ENCODE measurements around the gene THRAP3.
"Not testable (repeated sequence)": the region's sequence is repeated elsewhere in the genome, so short reads cannot be mapped to it uniquely, and the experiment has no call there.

THRAP3 gene

GRCh38 chr1:36252482-36252824, 28.2 kb downstream of the THRAP3 start:
- H3K27me3 ChIP-seq (ENCODE audit: control insufficient read depth in 1 of 2, insufficient read depth in 2 of 2, low read length in 2 of 2); H3K4me3 ChIP-seq (ENCODE audit: low read length in 2 of 2); H3K9me3 ChIP-seq (ENCODE audit: control insufficient read depth in 2 of 2, low read length in 2 of 2); H3K27ac ChIP-seq (ENCODE audit: low read length); H3K36me3 ChIP-seq (ENCODE audit: control insufficient read depth in 2 of 2, insufficient read depth in 2 of 2, low read length in 2 of 2); H3K9ac ChIP-seq (ENCODE audit: low read length in 2 of 2): not testable (repeated sequence)
- peaks cover 20% of the 10 kb centered on the region for H3K4me1 ChIP-seq (ENCODE audit: control insufficient read depth, insufficient read depth, low read length)

DNA sequence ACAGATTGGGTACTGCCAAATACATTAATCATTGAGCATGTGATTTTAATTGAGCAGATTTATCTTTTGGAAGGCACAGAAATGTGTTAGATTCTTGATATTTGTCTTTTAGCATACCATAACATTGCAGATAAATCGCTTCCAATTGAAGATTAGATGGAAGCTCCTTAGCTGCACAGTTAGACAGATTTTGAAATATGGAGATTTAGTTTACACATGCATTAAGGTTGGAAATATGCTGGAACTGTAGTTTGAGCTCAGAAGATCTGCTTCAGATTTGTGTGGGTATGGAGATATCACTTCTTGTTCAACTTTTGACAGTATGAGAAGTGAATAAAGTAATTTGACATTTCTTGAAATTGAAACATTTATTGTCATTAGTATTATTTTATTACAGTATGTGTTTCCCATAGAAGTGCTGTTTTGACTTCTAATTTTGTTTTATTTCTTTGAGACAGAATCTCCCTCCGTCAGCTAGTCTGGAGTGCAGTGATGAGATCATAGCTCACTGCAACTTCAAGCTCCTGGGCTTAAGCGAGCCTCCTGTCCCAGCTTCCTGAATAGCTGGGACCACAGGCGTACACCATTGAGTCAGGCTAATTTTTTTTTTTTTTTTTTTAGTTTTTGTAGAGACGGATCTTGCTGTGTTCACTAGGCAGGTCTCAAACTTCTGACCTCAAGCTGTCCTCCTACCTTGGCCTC, 29.1 kb downstream of the THRAP3 start:
- Histone ChIP-seq H3K4me1 (ENCODE audit: control insufficient read depth, insufficient read depth, low read length) (peaks cover 19% of the 10 kb centered on the region), H3K4me3 (ENCODE audit: low read length in 2 of 2) (no peak overlapping the region), H3K27ac (ENCODE audit: low read length) (no peak overlapping the region), H3K36me3 (ENCODE audit: control insufficient read depth in 2 of 2, insufficient read depth in 2 of 2, low read length in 2 of 2) (no peaks in the 10 kb centered on the region), H3K27me3 (ENCODE audit: control insufficient read depth in 1 of 2, insufficient read depth in 2 of 2, low read length in 2 of 2) (no peaks in the 10 kb centered on the region), H3K9ac (ENCODE audit: low read length in 2 of 2) (no peak overlapping the region), H3K9me3 (ENCODE audit: control insufficient read depth in 2 of 2, low read length in 2 of 2) (no peaks in the 10 kb centered on the region)

DNA sequence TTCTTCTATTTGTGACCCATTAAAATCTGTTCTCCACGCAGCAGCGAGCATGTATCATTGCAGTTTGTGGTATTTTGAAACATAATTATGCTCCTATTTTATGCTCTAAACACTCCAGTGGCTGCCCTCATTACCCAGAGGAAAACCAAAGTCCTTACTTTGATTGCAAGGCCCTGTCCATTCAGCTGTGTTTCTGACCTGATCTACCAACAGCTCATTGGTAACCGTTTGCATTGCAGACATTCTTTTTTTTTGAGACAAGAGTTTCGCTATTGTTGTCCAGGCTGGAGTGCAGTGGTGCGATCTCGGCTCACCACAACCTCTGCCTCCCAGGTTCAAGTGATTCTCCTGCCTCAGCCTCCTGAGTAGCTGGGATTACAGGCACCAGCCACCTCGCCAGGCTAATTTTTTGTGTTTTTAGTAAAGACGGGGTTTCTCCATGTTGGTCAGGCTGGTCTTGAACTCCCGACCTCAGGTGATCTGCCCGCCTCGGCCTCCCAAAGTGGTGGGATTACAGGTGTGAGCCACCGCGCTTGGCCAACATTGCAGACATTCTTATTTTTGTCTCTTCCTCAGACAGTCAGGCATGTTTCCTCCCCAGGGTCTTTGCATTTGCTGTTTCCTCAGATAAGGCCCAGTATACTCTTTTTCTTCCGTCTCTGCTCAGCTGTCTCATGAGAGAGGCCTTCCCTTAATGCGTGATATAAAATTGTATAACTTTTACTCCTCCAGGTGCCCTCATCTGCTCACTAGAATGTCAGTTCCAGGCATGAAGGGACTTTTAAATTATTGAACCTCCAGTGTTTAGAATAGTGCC, 32.5 kb downstream of the THRAP3 start:
- Histone ChIP-seq H3K27ac (ENCODE audit: low read length) (no peak overlapping the region), H3K9me3 (ENCODE audit: control insufficient read depth in 2 of 2, low read length in 2 of 2) (no peaks in the 10 kb centered on the region), H3K36me3 (ENCODE audit: control insufficient read depth in 2 of 2, insufficient read depth in 2 of 2, low read length in 2 of 2) (peaks cover 0 to 9% of the 10 kb centered on the region in 2 donors), H3K4me1 (ENCODE audit: control insufficient read depth, insufficient read depth, low read length) (peaks cover 12% of the 10 kb centered on the region), H3K4me3 (ENCODE audit: low read length in 2 of 2) (no peak overlapping the region), H3K9ac (ENCODE audit: low read length in 2 of 2) (no peak overlapping the region), H3K27me3 (ENCODE audit: control insufficient read depth in 1 of 2, insufficient read depth in 2 of 2, low read length in 2 of 2) (no peaks in the 10 kb centered on the region)

DNA sequence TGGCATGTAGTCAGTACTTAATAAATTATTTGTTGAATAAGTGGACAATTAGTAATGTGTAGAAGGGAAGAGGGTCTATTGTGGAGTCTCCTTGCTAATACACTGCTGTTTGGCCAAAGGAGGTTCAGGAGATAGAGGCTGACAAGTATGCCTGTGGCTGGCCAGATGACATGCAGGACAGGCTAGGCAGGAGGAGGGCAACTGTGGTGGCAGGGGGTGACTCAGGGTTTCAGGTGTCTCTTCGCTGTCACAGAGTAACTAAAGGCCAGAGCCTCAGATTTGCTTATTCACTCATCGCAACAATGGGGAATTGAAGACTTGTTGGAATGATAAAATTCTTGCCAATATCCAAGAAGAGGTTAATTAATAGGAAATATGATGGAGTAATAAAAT, 33.1 kb downstream of the THRAP3 start:
- Histone ChIP-seq H3K36me3 (ENCODE audit: control insufficient read depth in 2 of 2, insufficient read depth in 2 of 2, low read length in 2 of 2) (peaks cover 0 to 9% of the 10 kb centered on the region in 2 donors), H3K4me3 (ENCODE audit: low read length in 2 of 2) (no peak overlapping the region), H3K27me3 (ENCODE audit: control insufficient read depth in 1 of 2, insufficient read depth in 2 of 2, low read length in 2 of 2) (no peaks in the 10 kb centered on the region), H3K27ac (ENCODE audit: low read length) (no peak overlapping the region), H3K4me1 (ENCODE audit: control insufficient read depth, insufficient read depth, low read length) (peaks cover 8% of the 10 kb centered on the region), H3K9ac (ENCODE audit: low read length in 2 of 2) (no peak overlapping the region), H3K9me3 (ENCODE audit: control insufficient read depth in 2 of 2, low read length in 2 of 2) (no peaks in the 10 kb centered on the region)

DNA sequence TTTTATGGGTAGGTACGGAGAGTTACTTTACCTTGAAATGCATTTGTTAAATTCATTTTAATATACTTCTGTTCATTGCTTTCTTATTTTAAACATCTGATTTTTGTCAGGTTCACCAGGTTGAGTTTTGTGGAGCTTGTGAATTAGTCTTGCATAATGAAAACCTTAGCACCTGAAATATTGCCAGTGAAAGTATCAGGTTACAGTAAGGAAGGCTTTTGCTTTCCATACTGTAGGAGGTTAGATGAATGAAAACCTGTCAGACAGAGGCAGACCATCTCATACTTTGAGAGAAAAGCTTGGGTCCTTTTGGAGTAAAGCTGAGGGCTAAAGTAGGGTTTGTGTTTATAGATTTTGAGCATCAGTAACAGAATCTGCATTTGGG, 34.7 kb downstream of the THRAP3 start:
- peaks cover 0 to 9% of the 10 kb centered on the region in 2 donors for H3K36me3 ChIP-seq (ENCODE audit: control insufficient read depth in 2 of 2, insufficient read depth in 2 of 2, low read length in 2 of 2)
- H3K27me3 ChIP-seq (ENCODE audit: control insufficient read depth in 1 of 2, insufficient read depth in 2 of 2, low read length in 2 of 2) = no peaks in the 10 kb centered on the region
- no peak overlapping the region for H3K9ac ChIP-seq (ENCODE audit: low read length in 2 of 2)
- H3K4me3 ChIP-seq (ENCODE audit: low read length in 2 of 2) = no peak overlapping the region
- no peaks in the 10 kb centered on the region for H3K9me3 ChIP-seq (ENCODE audit: control insufficient read depth in 2 of 2, low read length in 2 of 2)
- H3K4me1 ChIP-seq (ENCODE audit: control insufficient read depth, insufficient read depth, low read length) = peaks cover 5% of the 10 kb centered on the region
- no peak overlapping the region for H3K27ac ChIP-seq (ENCODE audit: low read length)

- H3K4me3 ChIP-seq (ENCODE audit: low read length in 2 of 2) = no peak overlapping the region
- no peak overlapping the region for H3K27ac ChIP-seq (ENCODE audit: low read length)
- H3K9ac ChIP-seq (ENCODE audit: low read length in 2 of 2) = no peak overlapping the region
- H3K36me3 ChIP-seq (ENCODE audit: control insufficient read depth in 2 of 2, insufficient read depth in 2 of 2, low read length in 2 of 2) = peaks cover 0 to 11% of the 10 kb centered on the region in 2 donors
- no peaks in the 10 kb centered on the region for H3K9me3 ChIP-seq (ENCODE audit: control insufficient read depth in 2 of 2, low read length in 2 of 2)
- H3K4me1 ChIP-seq (ENCODE audit: control insufficient read depth, insufficient read depth, low read length) = no peaks in the 10 kb centered on the region
- no peaks in the 10 kb centered on the region for H3K27me3 ChIP-seq (ENCODE audit: control insufficient read depth in 1 of 2, insufficient read depth in 2 of 2, low read length in 2 of 2)
Observed at GRCh38 chr1:36268981-36269380, 44.7 kb downstream of the THRAP3 start.

DNA sequence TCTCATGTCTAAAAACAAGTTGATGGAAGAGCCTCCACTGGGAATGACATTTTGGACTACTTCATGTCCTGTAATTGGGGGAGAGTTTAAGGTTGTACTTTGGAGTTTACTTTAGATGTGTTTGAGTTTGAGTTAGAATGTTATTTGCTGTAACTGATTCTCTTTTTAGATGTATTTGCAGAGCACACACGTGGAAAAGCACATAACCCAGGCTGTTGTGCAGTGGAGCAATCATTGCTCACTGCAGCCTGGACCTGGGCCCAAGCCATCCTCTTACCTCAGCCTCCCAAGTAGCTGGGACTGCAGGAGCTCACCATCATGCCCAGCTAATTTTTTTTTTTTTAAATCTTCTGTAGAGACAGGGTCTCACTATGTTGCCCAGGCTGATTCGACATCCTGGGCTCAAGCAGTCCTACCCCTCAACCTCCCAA, 45.2 kb downstream of the THRAP3 start:
- Histone ChIP-seq H3K4me3 (ENCODE audit: low read length in 2 of 2) (no peak overlapping the region), H3K4me1 (ENCODE audit: control insufficient read depth, insufficient read depth, low read length) (no peaks in the 10 kb centered on the region), H3K9me3 (ENCODE audit: control insufficient read depth in 2 of 2, low read length in 2 of 2) (no peaks in the 10 kb centered on the region), H3K27ac (ENCODE audit: low read length) (no peak overlapping the region), H3K36me3 (ENCODE audit: control insufficient read depth in 2 of 2, insufficient read depth in 2 of 2, low read length in 2 of 2) (peaks cover 0 to 11% of the 10 kb centered on the region in 2 donors), H3K9ac (ENCODE audit: low read length in 2 of 2) (no peak overlapping the region), H3K27me3 (ENCODE audit: control insufficient read depth in 1 of 2, insufficient read depth in 2 of 2, low read length in 2 of 2) (no peaks in the 10 kb centered on the region)

- Histone ChIP-seq H3K4me3 (ENCODE audit: low read length in 2 of 2) (no peak overlapping the region), H3K9ac (ENCODE audit: low read length in 2 of 2) (no peak overlapping the region), H3K4me1 (ENCODE audit: control insufficient read depth, insufficient read depth, low read length) (no peaks in the 10 kb centered on the region), H3K27ac (ENCODE audit: low read length) (no peak overlapping the region), H3K36me3 (ENCODE audit: control insufficient read depth in 2 of 2, insufficient read depth in 2 of 2, low read length in 2 of 2) (peaks cover 0 to 9% of the 10 kb centered on the region in 2 donors), H3K27me3 (ENCODE audit: control insufficient read depth in 1 of 2, insufficient read depth in 2 of 2, low read length in 2 of 2) (no peaks in the 10 kb centered on the region), H3K9me3 (ENCODE audit: control insufficient read depth in 2 of 2, low read length in 2 of 2) (no peaks in the 10 kb centered on the region)
Observed at GRCh38 chr1:36273024-36273423, 48.8 kb downstream of the THRAP3 start.

DNA sequence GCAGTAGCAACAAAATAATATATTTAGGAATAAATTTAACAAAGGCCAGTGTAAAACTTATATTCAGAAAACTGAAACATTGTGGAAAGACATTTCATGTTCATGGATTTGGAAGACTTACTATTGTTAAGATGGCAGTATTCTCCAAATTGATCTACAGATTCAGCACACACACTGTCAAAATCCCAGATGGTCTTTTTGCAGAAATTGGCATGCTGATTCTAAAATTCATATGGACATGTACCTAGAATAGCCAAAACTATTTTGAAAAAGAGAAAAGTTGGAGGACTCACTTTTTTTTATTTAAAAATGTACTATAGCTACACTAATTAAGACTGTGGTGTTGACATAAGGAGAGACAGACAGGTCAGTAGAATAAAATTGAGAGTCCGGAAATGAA, 50.0 kb downstream of the THRAP3 start:
- H3K9ac ChIP-seq (ENCODE audit: low read length in 2 of 2) = no peak overlapping the region

DNA sequence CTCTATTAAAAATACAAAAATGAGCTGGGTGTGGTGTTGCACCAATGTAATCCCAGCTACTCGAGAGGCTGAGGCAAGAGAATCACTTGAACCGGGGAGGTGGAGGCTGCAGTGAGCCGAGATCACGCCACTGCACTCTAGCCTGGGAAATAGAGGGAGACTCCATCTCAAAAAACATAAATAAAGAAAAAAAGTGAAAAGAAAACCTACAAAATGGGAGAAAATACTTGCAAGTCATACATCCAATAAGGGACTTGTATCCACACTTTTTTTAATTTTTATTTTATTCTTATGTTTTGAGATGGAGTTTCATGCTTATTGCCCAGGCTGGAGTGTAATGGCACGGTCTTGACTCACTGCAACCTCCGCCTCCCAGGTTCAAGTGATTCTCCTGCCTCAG, 52.4 kb downstream of the THRAP3 start:
- Histone ChIP-seq H3K9me3 (ENCODE audit: control insufficient read depth in 2 of 2, low read length in 2 of 2) (no peaks in the 10 kb centered on the region), H3K36me3 (ENCODE audit: control insufficient read depth in 2 of 2, insufficient read depth in 2 of 2, low read length in 2 of 2) (peaks cover 0 to 2% of the 10 kb centered on the region in 2 donors), H3K27ac (ENCODE audit: low read length) (no peak overlapping the region), H3K4me3 (ENCODE audit: low read length in 2 of 2) (no peak overlapping the region), H3K4me1 (ENCODE audit: control insufficient read depth, insufficient read depth, low read length) (no peaks in the 10 kb centered on the region), H3K9ac (ENCODE audit: low read length in 2 of 2) (no peak overlapping the region), H3K27me3 (ENCODE audit: control insufficient read depth in 1 of 2, insufficient read depth in 2 of 2, low read length in 2 of 2) (no peaks in the 10 kb centered on the region)

More for the DNA sequence above, 50.0 kb downstream of the THRAP3 start:
- Histone ChIP-seq H3K9me3 (ENCODE audit: control insufficient read depth in 2 of 2, low read length in 2 of 2) (no peaks in the 10 kb centered on the region), H3K36me3 (ENCODE audit: control insufficient read depth in 2 of 2, insufficient read depth in 2 of 2, low read length in 2 of 2) (peaks cover 0 to 7% of the 10 kb centered on the region in 2 donors), H3K27me3 (ENCODE audit: control insufficient read depth in 1 of 2, insufficient read depth in 2 of 2, low read length in 2 of 2) (no peaks in the 10 kb centered on the region), H3K4me3 (ENCODE audit: low read length in 2 of 2) (no peak overlapping the region), H3K4me1 (ENCODE audit: control insufficient read depth, insufficient read depth, low read length) (no peaks in the 10 kb centered on the region), H3K27ac (ENCODE audit: low read length) (no peak overlapping the region)
